ENCODE measurements around the gene PTPRT. TPM values are rescaled to one million over a fixed set of nuclear protein-coding genes. Genes with fewer than 3 reads are reported as not detected.

Gene PTPRT
- total and polyA plus RNA-seq, 2 of the 4 experiments (the other 2 are of a cell fraction), result not detected

- dilution Hi-C loops (cut with HindIII; ENCODE audit: low sequenced_read_pairs, unreplicated experiment) (no loop called here), in situ Hi-C loops (cut with MboI; ENCODE audit: low sequenced_read_pairs) (no loop called here), intact Hi-C loops (cut with micrococcal nuclease) (no loop called here)
- Histone ChIP-seq H3K4me3 (ENCODE audit: insufficient read depth, low read depth, low read length) (no peak overlapping the region), H3K23ac (ENCODE audit: low read depth, low read length) (no peak overlapping the region), H2AFZ (replicated peaks; ENCODE audit: low read length, poor library complexity) (no peak overlapping the region), H2BK5ac (ENCODE audit: low read depth, low read length, poor library complexity, severe bottlenecking) (no peak overlapping the region), H3K18ac (ENCODE audit: low read depth, low read length) (no peak overlapping the region), H2BK15ac (ENCODE audit: low read depth, low read length) (no peak overlapping the region), H4K8ac (ENCODE audit: low read depth in 2 of 2, low read length in 2 of 2) (no peak overlapping the region), H3K14ac (replicated peaks; ENCODE audit: low read depth, low read length) (no peak overlapping the region), H3K9ac (ENCODE audit: low read depth, low read length) (no peak overlapping the region), H2AK5ac (ENCODE audit: low read depth, low read length) (no peak overlapping the region), H2AK9ac (replicated peaks; ENCODE audit: low read depth, low read length, poor library complexity) (no peak overlapping the region), H3K36me3 (ENCODE audit: control insufficient read depth, insufficient read depth, low read length) (no peaks in the 10 kb centered on the region), H3K79me1 (ENCODE audit: low read depth in 1 of 2, low read length in 2 of 2) (no peaks in the 10 kb centered on the region), H3K56ac (ENCODE audit: extremely low read depth, insufficient read depth, low read length) (no peak overlapping the region), H3K9me1 (ENCODE audit: insufficient read depth, low read length) (no peaks in the 10 kb centered on the region), H3K27me3 (ENCODE audit: control insufficient read depth, insufficient read depth, low read length) (no peaks in the 10 kb centered on the region), H4K91ac (ENCODE audit: insufficient read depth, low read depth, low read length) (no peak overlapping the region), H3K4me2 (ENCODE audit: low read depth, low read length) (no peak overlapping the region), H4K5ac (ENCODE audit: low read depth, low read length) (no peak overlapping the region), H2BK120ac (ENCODE audit: low read depth, low read length) (no peak overlapping the region), H3K4me1 (ENCODE audit: control insufficient read depth, insufficient read depth, low read length) (no peaks in the 10 kb centered on the region), H4K20me1 (ENCODE audit: insufficient read depth, low read length) (no peaks in the 10 kb centered on the region), H3K4ac (ENCODE audit: low read depth, low read length) (no peak overlapping the region), H2BK20ac (ENCODE audit: low read depth, low read length) (no peak overlapping the region), H3K27ac (ENCODE audit: insufficient read depth, low read length) (no peak overlapping the region), H3K9me3 (ENCODE audit: control insufficient read depth, insufficient read depth, low read length) (peaks cover 23% of the 10 kb centered on the region)
- BruUV-seq (replicated peaks), result no TSS peak
- TF ChIP-seq CTCF (conservative IDR thresholded peaks at IDR 0.05; ENCODE audit: low read depth, low read length), result no peak
- TF ChIP-seq RCOR1 (IDR thresholded peaks at IDR 0.05; ENCODE audit: insufficient replicate concordance, low read length), result no peak
- no peak for TF ChIP-seq MAFK (IDR thresholded peaks at IDR 0.05; ENCODE audit: low read depth, low read length)
- no peak for TF ChIP-seq RAD21 (IDR thresholded peaks at IDR 0.05; ENCODE audit: low read length)
- no peak for TF ChIP-seq RFX5 (IDR thresholded peaks at IDR 0.05; ENCODE audit: low read depth, low read length)
- TF ChIP-seq ELK1 (IDR thresholded peaks at IDR 0.05; ENCODE audit: borderline replicate concordance, low read depth, low read length), result no peak
- TF ChIP-seq SMC3 (IDR thresholded peaks at IDR 0.05; ENCODE audit: low read depth, low read length), result no peak
- TF ChIP-seq POLR2A (IDR thresholded peaks at IDR 0.05; ENCODE audit: low read depth, low read length), result no peak
- TF ChIP-seq USF2 (IDR thresholded peaks at IDR 0.05; ENCODE audit: low read depth, low read length), result no peak
- no peak for TF ChIP-seq NFE2L2 (IDR thresholded peaks at IDR 0.05; ENCODE audit: low read depth, low read length)
- no peak for TF ChIP-seq MXI1 (IDR thresholded peaks at IDR 0.05; ENCODE audit: borderline replicate concordance, low read depth, low read length)
- no peak for TF ChIP-seq MAZ (IDR thresholded peaks at IDR 0.05; ENCODE audit: borderline replicate concordance, low read depth, low read length)
- DNase-seq (no peak), ATAC-seq (ENCODE audit: low read depth) (no peak)
- no CpG with 5 or more reads among the region's 3 CpGs for WGBS, 2 experiments (ENCODE audit: extremely low coverage in 2 of 2, insufficient read length in 1 of 2)
- ChIA-PET POLR2A (ENCODE audit: unreplicated experiment) (no interaction called here), CTCF (no interaction called here)
These were observed 352.2 kb downstream of the PTPRT start for GRCh38 chr20:42837456-42837855.

Data from IMR-90 (cell line).